Stimulated activated CD4-positive, alpha-beta T cell treated with anti-CD3 and anti-CD28 coated beads, Interleukin-4, amount 100 ng/mL, for 1 hour (primary cell): ENCODE measurements around the gene USP10.
"Not testable (repeated sequence)": the region's sequence is repeated elsewhere in the genome, so short reads cannot be mapped to it uniquely, and the experiment has no call there.

ENCODE experiments used
- DNase-seq: peaks from one replicate; pipeline ENCODE4 v3.0.0-alpha.2; 2020

Gene USP10

DNA sequence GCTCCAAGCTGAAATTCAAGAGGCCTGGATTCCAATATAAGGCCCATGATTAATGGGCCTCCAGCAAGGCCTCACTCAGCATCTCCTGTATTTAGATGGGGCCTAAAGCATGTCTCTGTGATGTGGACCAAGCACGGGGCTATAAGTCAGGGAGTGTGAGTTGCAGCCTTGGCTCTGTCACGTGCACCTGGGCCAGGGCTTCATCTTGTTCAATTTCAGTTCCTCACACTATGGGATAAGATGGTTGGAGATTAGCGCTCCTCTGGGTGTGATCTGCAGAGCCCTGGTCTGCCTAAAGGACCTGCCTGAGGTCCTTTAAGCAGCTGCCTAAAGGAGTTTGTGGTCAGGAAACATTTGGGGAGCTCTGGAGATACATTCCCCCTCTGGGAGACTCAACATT, 26.2 kb upstream of the USP10 start:
- DNase-seq = no peak

DNA sequence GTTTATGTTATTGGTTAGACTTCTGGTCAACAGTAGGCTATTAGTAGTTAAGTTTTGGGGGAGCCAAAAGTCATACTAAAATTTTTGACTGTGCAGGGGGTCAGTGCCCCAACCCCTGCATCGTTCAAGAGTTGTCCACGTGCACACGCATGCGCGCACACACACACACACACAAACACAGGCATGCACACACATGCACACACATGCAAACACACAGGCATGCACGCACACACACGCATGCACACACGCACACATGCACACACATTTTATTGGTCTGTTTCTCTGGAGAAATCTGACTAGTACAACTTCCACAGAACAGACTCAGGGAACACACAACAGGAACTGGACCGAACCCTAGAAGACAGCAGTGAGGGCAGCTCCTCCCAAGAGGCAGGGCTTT, 24.4 kb upstream of the USP10 start:
- no peak for DNase-seq

DNA sequence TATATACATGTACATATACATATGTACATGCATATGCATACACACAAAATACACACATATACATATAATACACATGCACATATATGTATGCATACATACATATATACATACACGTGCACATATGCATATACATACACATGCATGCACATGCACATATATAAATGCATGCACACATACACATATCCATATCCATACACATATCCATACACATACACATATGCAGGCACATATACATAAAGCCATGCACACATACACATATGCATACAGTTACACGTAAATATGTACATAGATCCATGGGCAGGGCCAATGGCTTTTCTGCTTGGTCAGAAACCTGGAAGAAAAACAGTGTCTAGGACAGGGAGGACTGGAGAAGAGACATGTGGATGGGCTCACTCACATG, 23.9 kb upstream of the USP10 start:
- DNase-seq = no peak

GRCh38 chr16:84677017-84677803, 22.6 kb upstream of the USP10 start:
- no peak for DNase-seq

DNA sequence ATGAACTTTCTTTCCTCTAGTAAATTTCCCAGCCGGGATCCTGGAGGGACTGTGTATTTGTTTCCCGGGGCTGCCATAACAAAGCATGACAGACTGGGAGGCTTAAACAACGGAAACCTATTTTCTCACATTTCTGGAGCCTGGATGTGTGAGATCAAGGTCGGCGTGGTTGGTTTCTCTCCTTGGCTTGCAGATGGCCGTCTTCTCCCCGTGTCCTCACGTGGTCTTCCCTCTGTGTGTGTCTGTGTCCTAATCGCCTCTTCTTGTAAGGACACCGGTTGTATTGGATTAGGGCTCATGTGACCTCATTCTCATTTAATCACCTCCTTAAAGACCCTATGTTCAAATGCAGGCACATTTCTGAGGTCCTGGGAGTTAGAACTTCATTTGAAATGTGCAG, 22.0 kb upstream of the USP10 start:
- no peak for DNase-seq

- no peak for DNase-seq
Measured at GRCh38 chr16:84678541-84678940, 21.3 kb upstream of the USP10 start.

DNA sequence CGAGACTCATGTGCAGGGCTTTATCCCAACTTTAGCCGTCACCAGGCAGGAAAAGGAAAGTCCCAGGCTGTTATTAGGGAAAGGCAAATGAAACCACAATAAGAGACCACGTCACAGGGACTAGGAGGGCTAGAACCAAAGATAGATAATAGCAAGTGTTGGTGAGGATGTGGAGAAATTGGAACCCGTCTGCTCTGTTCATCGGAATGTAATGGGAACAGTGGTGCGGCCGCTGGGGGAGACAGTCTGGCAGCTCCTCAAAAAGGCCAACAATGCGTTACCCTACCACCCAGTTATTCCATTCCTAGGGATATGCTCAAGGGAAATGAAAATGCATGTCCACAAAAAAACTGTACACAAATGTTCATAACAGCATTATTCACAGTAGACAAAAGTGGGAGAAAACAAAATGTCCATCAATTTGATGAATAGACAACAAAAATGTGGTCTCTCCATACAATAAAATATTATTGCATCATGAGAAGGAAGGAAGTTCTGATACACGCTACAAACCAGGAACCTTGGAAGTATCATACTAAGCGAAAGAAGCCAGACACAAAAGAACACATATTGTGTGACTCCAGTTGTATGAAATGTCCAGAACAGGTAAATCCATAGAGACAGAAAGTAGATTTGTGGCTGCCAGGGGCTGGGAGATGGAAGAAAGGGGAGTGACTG, 19.5 kb upstream of the USP10 start:
- DNase-seq = no peak

DNA sequence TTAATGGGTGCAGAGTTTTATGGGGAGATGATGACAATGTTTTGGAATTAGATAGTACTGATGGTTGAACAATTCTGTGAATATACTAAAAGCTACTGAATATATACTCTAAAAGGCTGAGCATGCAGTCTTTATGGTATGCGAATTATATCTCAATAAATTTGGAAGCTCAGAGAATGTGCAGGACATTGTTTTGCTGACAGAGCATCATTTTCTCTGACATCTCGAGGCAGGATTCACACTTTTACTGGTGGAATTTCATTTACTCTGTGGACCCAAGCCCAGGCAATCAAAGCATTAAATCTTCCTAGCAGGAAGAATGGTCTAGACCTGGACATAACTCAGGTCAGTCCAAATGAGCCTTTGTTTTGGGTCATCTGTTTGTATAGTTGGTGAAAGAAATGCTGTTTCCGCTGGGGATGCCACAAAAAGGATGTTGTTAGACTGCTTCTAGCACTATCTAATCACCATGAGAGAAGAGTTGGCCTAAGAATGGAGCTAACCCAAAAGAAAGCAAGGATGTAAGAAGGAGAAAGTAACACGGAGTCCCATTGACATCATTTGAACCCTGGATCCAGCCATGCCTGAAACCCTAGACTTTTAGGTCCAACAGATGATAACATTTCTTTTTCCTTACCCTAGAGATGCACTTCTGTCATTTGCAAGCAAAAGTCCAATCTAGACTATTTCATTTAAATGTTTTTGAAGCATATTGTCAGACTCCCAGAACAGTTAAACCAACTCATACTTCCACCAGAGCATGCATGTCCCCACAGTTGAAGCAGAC, 18.8 kb upstream of the USP10 start:
- no peak for DNase-seq

DNA sequence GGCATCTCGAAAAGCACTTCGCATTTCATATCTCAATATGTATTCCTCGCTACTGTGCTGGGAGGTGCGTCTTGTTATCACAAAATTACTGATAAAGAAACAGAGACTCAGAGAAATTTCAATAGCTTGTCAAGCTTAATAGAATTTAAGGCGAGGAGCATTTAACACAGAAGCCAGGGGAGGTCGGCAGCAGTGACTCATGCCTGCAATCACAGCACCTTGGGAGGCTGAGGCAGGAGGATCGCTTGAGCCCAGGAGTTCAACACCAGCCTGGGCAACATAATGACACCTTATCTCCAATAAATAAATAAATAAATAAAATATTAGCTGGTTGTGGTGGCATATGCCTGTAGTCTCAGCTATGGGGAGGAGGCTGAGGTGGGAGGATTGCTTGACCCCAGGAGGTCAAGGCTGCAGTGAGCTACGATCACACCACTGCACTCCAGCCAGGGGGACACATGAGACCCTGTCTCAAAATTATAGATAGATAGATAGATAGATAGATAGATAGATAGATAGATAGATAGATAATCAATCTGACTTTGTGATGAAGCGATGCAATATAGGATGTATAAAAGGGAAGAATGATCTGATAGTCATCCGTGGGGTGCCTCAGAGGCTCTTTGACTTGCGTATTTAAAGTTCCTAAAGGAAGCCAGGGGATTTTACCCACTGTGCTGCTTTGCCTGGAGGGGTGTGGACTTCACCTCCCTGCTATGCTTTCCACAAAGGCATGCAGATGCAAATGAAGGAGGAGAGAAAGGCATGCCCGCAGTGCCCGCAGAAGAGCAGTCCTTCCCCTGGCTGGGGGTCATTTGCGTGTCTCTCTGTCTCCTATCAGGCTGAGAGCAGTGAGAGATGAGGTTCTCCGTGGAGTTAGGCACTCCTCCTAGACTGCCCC, 15.9 kb upstream of the USP10 start:
- no peak for DNase-seq

GRCh38 chr16:84684592-84684965, 15.2 kb upstream of the USP10 start:
- no peak for DNase-seq

GRCh38 chr16:84685210-84685609, 14.6 kb upstream of the USP10 start:
- DNase-seq = no peak

- no peak for DNase-seq
Measured at GRCh38 chr16:84686707-84687298, 13.0 kb upstream of the USP10 start.

GRCh38 chr16:84687715-84688114, 12.1 kb upstream of the USP10 start:
- DNase-seq = no peak

- DNase-seq = not testable (repeated sequence)
Measured at GRCh38 chr16:84688163-84688562, 11.6 kb upstream of the USP10 start.

GRCh38 chr16:84689111-84689510, 10.7 kb upstream of the USP10 start:
- no peak for DNase-seq

GRCh38 chr16:84690088-84690819, 9.5 kb upstream of the USP10 start:
- DNase-seq = no peak

GRCh38 chr16:84692451-84693214, 7.2 kb upstream of the USP10 start:
- no peak for DNase-seq

- DNase-seq = not testable (repeated sequence)
Measured at GRCh38 chr16:84693869-84694268, 5.9 kb upstream of the USP10 start.

DNA sequence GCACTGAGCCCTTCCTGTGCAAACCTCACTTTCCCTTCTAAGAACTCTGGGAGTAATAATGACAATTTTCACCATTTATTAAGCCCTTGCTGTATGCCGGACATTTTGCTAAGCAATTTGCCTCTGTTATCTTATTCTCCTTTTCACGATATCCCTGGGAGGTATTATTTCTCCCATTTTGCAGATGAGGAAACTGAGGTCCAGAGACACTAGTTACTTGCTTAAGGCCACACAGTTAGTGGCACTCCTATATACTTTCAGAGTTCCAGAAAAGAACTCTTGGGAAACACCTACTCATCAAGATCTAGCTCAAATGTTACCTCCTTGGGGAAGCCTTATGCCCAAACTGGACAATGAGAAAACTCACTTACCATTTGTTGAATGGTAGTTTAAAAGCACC, 4.8 kb upstream of the USP10 start:
- no peak for DNase-seq

DNA sequence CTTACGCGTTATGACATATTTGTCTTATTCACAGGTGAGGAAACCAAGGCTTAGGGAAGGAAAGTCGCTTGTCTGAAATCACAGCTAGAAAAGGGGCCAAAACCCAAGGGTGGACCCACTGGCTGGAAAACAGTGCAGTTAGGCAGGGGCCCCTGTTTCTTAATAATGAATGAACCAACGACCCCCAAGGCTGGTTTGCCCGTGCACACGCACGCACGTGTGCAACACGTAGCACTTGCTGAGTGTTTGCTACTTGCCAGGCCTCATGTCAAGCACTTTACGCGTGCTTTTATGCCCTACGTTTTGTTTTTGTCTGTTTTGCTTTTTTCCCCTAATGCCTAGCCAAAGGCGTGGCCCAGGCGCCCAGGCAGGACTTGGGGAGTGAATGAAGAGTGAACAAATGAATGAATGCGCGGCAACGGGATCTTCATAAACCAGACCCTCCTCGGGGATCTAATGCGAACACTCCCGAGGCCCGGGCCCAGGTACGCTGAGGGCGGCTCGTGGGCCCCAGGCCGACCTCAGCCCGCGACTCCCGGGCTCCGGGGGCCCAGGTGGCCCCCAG, 571 bp upstream of the USP10 start:
- DNase-seq = no peak
